DND-41 (cell line): Measurements from ENCODE around the gene RHOH.

Source experiments
- EZH2 ChIP-seq: IDR thresholded peaks from 3 replicates; pipeline ENCODE4 v1.6.1; 2012; ENCODE audit warnings: borderline replicate concordance, low read depth, mild to moderate bottlenecking, moderate library complexity, low read length, inconsistent platforms; ENCODE audit not compliant: severe bottlenecking
- TF ChIP-seq, protein P1 (sequence below): IDR thresholded peaks from 2 replicates; pipeline ENCODE4 v1.5.1; 2012; ENCODE audit warnings: borderline replicate concordance, low read length, moderate library complexity, mild to moderate bottlenecking; ENCODE audit not compliant: poor library complexity, severe bottlenecking; ENCODE audit errors: extremely low read depth

DNA sequence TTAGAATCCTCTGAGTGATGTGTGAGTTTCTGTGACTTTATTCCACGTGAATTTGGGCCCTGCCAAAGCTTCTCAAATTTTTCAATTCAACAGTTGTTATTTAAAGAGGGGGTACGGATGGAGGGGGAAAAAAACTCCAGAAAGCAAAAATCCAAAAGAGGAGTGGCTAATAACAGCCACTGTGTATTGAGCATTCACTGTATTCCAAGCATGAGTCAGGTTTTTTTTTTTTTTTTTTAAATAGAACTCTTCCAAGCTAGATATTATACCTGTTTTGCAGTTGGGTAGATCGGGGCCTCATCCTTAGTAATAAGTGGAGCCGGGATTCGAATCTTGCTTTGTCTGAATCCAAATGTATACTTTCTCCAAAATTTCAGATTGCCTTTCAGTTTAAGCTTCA lies 6.4 kb upstream of the RHOH start:
- TF ChIP-seq, protein P1, sequence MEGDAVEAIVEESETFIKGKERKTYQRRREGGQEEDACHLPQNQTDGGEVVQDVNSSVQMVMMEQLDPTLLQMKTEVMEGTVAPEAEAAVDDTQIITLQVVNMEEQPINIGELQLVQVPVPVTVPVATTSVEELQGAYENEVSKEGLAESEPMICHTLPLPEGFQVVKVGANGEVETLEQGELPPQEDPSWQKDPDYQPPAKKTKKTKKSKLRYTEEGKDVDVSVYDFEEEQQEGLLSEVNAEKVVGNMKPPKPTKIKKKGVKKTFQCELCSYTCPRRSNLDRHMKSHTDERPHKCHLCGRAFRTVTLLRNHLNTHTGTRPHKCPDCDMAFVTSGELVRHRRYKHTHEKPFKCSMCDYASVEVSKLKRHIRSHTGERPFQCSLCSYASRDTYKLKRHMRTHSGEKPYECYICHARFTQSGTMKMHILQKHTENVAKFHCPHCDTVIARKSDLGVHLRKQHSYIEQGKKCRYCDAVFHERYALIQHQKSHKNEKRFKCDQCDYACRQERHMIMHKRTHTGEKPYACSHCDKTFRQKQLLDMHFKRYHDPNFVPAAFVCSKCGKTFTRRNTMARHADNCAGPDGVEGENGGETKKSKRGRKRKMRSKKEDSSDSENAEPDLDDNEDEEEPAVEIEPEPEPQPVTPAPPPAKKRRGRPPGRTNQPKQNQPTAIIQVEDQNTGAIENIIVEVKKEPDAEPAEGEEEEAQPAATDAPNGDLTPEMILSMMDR = no peak
- no peak for TF ChIP-seq EZH2
